ENCODE results near the gene RAB3IL1.

RAB3IL1 gene

DNA sequence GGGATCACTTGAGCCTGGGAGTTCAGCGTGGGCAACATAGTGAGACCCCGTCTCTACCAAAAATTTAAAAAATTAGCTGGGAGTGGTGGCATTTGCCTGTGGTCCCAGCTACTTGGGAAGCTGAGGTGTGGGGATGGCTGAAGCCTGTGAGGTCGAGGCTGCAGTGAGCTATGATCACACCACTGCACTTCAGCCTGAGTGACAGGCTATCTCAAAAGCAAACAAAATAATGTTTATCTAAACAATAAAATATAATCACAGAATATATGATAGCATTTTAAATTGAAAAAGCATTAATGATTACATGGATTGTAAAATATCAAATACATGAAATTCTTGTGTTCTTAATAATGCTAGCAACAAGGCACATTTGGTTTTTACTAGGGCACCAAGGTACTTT, 35.5 kb upstream of the RAB3IL1 start:
- DNase-seq (ENCODE audit: low spot score), result no peak

DNA sequence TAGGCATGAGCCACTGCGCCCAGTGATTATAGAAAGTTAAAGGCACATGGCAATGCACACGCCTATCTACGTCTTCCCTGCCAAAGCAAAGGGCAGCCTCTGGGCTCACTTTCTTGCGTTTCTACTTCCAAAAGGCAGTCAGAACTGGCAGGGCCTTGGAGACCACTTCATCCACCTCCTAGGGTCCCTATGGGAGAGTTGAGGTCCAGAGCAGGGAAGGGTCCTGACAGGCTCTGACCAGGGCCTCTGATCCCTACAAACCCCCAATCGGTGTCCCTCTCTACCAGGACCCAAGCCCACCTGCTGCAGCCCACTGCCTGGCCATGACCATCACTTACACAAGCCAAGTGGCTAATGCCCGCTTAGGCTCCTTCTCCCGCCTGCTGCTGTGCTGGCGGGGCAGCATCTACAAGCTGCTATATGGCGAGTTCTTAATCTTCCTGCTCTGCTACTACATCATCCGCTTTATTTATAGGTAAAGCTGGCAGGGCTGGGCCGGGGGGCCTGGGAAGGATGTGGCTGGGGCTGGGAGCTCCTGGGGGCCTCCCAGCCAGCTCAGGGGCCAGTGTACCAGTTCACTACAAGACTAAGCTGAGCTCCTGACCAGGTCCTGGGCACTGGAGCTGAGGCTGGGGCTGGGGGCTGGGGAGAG, 34.2 kb upstream of the RAB3IL1 start:
- no peak for DNase-seq (ENCODE audit: low spot score)

DNA sequence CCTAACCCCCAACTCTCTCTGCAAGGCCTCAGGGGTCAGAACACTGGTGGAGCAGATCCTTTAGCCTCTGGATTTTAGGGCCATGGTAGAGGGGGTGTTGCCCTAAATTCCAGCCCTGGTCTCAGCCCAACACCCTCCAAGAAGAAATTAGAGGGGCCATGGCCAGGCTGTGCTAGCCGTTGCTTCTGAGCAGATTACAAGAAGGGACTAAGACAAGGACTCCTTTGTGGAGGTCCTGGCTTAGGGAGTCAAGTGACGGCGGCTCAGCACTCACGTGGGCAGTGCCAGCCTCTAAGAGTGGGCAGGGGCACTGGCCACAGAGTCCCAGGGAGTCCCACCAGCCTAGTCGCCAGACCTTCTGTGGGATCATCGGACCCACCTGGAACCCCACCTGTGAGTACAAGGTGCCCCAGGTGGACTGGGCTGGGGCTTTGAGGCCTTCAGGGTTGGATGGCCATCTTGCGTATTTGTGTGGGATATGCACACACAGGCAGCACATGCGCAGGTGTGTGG, 32.7 kb upstream of the RAB3IL1 start, which contains the start of gene BEST1:
TSS of gene BEST1 (plus strand) at position 317 of the 513 bp plus-strand sequence. CDS start 1,456 bp downstream, outside the sequence.
- no peak for DNase-seq (ENCODE audit: low spot score)

DNA sequence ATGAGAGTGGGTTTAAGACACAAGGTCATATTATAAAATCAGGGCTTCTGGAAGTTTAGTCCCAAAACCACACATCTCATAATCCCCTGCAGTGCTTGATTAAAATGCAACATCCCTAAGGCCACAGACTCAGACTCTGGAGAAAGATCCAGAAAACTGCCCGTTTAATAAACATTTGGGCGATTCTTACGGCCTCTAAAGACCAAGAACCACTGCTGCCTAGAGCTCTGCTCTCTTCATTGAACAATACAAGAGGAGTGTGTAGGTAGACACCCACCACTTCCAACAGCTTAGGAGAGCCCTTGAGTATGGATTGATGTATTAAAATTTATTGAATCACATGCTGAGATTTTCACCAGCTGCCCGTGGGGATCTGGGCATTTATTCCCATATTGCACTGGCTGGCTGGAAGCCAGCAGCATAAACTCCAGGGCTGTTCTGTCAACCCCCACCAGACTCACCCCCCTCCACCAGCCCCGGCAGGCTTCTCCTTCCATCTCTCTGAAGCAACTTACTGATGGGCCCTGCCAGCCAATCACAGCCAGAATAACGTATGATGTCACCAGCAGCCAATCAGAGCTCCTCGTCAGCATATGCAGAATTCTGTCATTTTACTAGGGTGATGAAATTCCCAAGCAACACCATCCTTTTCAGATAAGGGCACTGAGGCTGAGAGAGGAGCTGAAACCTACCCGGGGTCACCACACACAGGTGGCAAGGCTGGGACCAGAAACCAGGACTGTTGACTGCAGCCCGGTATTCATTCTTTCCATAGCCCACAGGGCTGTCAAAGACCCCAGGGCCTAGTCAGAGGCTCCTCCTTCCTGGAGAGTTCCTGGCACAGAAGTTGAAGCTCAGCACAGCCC, 32.0 kb upstream of the RAB3IL1 start:
- peak; percentile 81 for DNase-seq (ENCODE audit: low spot score)

DNA sequence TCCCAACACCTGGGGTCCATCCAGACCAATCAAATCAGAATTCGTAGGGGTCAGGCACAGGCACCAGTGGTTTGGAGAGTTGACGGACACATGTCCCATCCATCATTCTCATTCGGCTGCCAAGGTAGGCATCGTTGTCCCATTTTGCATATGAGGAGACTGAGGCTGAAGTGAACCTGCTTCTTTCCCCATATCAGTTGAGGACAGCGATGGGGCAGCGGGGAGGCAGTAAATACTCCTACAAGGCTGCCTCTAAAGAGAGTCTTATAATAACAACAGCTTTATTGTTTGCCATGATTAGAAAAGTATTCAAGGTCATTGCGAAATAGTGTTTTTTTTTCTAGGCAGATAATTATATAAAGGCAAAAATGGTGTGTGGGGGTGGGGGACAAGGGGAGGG, 31.1 kb upstream of the RAB3IL1 start:
- no peak for DNase-seq (ENCODE audit: low spot score)

DNA sequence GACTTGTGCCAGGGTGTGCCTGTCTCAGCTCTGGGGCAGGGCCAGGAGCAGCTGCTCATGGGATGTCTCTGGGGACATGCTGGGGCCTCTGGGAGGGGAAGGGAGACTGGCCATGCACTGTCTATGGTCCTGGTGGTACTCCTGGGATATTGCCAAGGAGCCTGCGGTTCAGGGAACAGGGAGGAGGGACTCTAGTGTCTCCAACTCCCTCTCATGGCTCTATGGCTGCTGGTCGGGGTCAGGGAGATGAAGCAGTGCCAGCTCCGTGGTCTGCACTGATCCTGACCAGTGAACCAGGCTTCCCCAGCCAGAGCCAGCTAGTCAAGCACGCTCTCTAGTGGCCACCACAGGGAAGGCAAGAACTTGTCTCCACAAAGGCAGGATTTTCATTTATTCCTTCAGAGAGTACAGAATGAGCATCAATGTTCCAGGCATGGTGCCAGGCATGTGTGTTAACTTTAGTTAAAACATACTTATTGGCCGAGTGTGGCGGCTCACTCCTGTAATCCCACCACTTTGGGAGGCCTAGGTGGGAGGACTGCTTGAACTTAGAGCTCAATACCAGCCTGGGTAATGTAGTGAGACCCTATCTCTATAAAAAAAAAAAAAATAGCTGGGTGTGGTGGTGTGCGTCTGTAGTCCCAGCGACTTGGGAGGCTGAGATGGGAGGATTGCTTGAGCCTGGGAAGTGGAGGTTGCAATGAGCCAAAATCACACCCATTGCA, 30.3 kb upstream of the RAB3IL1 start:
- peak; percentile 88 for DNase-seq (ENCODE audit: low spot score)

DNA sequence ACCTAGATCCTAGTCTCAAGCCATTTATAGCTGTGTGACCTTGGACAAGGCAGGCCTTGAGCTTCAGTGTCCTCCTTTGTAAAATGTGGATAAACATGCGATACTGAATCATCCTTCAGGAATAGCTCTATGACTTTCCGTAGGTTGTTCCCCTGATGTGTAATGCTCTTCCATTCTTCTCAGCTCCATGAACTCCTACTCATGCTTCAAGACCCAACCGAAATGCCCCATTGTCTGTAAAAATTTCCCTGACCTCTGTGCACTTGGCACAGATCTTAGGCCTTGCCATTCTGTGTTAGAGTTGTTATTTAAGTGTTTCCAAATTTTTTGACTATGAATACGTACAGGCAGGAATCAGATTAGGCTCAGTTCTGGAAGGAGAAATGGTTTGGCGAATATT, 29.5 kb upstream of the RAB3IL1 start:
- DNase-seq (ENCODE audit: low spot score), result no peak

DNA sequence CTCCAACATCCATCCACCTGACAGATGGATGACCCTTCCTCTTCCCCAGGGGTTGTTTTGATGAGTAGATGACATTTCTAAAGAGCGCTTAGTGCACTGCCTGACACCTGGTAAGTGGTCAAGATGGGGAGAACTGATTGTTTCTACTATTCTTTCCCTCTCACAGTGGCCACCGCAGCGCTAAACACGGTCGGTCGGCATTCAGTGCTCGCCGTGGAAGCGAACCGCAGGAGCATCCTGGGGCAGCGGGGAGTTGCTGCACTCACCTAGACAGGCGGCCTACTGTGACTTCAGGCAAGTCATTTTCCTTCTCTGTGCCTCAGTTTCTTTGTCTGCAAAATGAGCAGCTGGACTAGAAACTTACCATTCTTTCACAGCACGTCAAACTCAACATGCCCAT, 27.8 kb upstream of the RAB3IL1 start:
- DNase-seq (ENCODE audit: low spot score), result no peak

DNA sequence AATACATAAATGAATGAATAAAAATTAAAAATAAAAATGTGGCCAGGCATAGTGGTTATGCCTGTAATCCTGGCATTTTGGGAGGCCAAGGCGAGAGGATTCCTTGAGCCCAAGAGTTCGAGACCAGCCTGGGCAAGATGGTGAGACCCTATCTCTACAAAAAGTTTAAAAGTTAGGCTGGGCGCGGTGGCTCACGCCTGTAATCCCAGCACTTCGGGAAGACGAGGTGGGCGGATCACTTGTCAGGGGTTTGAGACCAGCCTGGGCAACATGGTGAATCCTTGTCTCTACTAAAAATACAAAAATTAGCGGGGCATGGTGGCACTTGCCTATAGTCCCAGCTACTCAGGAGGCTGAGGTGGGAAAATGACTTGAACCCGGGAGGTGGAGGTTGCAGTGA, 23.1 kb upstream of the RAB3IL1 start:
- DNase-seq (ENCODE audit: low spot score), result no peak

DNA sequence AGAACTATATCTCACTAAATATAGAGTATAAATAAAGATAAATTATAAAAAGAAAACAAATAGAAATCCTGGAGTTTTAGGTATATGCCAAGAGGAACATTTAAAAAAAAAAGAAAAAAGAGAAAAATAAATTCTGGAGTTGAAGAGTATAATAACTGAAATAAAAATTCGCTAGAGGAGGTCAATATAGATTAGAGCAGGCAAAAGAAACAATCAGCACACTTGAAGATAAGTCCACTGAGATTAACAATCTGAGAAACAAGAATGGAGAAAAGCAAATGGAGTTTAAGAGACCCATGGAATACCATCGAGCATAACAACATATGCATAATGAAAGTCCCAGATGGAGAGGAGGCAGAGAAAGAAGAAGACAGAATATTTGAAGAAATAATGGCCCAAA, 18.5 kb upstream of the RAB3IL1 start:
- no peak for DNase-seq (ENCODE audit: low spot score)

DNA sequence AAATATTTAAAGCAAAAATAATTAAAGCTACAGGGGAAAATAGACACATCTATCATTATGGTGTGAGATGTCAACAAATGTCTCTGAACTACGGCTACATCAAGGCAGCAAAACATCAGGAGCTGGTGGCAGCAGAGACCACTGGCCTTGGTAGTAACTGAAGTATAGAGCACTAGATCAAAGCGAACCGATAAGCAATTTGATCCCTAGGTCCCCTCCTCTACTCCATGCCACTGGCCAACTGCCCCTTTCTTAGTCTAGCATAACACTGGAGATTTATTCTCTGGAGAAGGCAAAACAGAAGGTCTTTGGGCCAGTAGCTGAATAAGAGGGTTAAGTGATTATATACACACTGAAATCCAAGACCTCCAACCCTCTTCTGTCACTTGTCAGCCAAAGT, 13.6 kb upstream of the RAB3IL1 start:
- no peak for DNase-seq (ENCODE audit: low spot score)

DNA sequence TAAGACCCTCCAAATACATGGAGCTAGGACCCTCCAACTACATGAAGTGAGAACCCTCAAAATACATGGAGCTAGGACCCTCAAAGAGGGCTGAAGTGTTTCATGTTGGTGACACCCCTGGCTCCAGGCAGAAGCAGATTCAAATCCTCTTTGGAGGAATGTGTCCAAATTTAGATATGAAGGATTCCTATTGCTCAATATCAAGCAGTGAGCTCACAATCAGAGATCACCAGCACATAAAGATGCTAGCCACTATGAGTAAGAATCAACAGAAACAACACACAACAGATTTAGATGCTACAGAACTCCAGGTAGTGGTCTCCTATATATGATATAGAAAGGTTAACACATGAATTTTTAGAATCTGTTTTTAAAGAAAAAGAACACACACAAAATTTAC, 11.2 kb upstream of the RAB3IL1 start:
- DNase-seq (ENCODE audit: low spot score), result no peak

DNA sequence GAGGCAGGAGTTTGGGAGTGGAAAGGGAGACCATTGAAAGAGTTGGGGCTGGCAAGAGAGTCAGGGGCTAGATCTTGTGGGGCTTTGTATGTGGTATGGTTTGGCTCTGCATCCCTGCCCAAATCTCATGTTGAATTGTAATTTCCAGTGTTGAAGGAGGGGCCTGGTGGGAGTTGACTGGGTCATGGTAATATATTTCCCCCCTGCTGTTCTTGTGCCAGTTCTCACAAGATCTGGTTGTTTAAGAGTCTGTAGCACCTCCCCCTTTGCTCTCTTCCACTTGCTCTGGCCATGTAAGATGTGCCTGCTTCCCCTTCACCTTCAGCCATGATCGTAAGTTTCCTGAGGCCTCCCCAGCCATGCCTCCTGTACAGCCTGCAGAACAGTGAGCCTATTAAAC, 10.1 kb upstream of the RAB3IL1 start:
- DNase-seq (ENCODE audit: low spot score), result no peak

DNA sequence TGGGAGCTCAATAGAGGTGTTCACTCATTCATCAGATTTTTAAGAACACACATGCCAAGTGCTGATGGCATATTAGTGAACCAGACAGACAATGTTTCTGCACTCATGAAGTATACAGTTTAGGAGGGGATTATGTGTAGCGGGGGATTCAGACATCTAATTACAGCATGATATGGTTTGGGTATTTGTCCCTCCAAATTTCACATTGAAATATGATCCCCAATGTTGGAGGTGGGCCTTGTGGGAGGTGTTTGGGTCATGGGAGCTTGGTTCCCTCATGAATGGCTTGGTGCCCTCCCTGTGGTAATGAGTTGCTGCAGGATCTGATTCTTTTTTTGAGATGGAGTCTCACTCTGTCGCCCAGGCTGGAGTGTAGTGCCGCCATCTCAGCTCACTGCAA, 8.9 kb upstream of the RAB3IL1 start:
- DNase-seq (ENCODE audit: low spot score), result no peak

DNA sequence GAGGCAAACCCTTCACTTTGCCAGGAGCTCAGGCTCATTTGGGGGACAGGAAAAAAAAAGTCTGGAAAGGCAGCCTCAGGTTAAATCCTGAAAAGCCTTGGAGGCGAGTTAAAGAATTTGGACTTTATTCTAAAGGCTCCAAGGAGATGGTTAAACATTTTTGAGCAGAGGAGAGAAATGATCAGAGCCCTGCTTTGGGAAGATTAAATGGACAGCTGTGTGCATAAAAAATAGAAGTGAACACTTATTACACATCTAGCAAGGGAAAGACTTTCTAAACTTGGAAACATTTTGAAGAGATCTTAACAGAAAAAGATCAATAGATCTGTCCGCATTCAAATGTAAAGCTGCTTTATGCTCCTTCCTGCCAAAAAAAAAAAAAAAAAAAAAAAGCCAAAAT, 8.4 kb upstream of the RAB3IL1 start:
- DNase-seq (ENCODE audit: low spot score), result no peak

DNA sequence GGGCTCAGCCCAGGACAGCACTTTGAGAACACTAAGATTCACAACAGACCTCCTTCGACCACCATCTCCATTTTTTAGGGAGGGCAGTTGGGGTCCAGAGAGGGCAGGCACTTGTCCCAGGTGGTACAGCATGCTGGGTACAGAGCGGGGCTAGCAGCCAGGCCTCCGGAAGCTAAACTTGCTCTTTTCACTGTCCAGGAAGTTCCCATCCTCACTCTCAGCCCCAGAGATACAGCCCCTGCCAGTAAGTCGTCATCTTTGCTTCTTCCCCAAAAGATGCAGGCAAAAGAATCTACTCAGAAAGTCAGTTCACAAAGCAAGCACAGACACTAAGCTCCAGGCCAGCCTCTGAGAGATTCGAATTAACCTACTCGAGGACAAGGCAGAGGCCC, 6.7 kb upstream of the RAB3IL1 start:
- no peak for DNase-seq (ENCODE audit: low spot score)

DNA sequence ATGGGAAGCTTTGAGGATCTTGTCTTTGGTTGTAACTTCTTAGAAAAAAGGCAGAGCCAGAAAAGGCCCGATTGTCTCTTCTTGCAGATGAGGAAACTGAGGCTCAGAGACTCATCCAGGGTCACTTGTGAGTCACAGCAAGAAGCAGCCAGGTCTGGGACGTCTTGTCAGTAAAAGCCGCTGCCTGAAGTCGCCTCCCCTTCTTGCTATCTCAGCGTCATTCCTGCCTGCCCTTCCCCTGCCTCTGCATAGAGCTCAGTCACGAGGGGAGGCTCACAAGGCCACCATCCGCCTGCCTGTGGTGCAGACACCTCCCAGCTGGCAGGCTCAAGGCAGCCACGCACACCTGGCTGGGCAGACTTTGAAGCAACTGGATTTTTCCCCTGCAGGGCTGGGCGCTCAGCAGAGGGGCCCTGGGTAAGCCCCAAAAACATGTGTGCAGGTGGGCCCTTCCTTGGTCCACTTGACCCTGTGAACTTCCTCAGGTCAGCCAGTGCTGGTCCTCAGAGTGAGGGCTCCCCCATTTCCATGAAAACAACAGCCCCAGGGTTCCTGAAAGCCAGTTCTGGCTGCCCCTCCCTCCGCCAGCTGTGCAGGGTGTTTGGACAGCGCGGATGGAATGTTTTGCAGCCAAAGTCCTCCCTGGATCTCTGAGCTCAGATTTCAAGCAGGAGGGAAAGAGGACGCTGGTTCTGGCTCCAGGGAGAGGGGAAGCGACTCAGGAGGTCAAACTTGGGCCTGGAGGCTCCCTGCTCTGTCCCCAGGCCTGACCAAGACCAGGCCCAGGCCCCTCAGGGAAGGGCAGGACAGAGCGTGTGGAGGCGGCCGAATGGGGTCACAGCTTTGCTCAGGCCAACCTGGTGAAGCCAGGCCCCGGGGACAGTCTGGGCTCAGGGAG, 6.0 kb upstream of the RAB3IL1 start:
- DNase-seq (ENCODE audit: low spot score), result peak; percentile 90

DNA sequence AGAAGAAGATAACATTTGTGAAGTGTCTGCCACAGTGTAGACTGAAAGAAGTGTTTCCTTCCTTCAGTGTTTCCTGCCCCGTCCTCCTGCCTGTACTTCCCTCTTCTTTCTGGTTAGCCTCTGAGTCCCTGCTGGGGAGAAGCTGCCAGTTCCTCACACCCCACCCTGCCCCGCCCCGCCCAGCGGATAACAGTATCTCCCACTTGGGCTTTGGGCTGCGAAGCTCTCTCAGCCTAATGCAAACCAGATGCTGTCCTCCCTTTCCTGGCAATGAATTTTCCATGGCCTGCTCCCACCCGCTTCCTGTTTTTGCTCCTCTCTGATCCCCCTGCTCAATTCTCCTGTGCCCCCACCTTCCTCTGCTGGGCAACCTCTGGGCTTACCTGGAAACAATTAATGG, 5.2 kb upstream of the RAB3IL1 start:
- DNase-seq (ENCODE audit: low spot score), result peak; percentile 73

DNA sequence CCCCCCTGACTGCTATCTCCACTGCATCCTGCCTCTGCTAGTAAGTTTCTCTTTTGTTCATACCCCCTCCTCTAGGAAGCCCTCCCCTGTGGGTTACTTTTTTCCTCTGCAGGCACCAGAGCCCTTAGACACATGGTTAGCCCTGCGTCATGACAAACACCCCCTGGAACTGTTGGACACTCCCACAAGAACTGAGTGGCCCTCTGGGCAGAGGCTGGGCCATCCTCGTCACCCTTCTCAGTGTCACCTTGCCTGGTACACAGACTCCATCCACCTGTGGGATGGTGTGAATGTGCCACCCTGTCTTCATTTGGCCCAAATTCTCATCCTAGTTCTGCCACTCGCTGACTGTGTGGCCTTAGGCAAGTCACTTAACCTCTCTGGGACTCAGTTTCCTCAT, 4.1 kb upstream of the RAB3IL1 start:
- DNase-seq (ENCODE audit: low spot score), result peak; percentile 26

DNA sequence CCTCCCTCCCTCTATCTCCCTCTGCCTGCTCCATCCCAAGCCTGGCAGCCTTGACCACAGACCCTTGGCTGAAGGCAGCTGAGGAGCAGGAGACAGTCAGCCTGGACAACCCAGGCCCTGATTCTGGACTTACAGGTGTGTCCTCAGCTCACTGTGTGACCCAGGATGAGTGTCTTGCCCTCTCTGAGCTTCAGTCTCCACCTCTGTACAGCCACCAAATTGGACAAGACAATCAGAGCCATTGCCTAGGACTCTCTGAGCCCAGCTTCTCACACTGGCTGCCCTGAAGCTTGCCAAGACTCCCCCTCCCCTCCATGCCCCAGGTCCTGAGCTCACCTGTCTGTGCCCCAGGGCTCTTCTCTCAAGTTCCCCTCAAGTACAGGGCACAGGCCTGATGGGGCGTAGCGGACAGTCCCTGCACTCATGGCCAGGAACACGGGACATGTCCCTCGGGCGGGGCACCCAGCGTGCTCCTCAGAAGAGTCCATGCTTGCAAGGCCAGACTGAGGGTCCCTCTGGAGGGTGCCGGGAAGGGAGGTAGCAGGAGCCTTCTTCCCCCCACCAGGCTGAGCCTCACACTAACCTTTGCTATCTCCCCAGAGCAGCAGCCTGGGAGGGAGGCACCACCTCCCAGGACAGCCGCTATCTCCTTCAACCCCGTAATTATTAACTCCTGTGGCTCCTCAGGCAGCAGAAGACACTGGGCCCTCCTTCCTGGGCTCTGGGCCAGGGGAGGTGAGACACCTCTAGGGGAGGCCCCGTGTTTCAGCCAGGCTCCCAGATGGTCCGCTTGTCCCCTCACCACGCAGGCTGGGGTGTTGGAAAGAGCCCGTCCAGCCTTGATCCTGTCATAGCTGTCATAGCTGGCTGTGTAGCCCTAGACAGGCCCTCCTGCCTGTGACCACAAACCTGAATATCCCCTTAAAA, 2.6 kb upstream of the RAB3IL1 start:
- DNase-seq (ENCODE audit: low spot score), result peak; percentile 93
